Inflammatory macrophage treated with lipopolysaccharide for 4 hours (primary cell): ENCODE results near the gene ESR2.

ENCODE experiments used
- DNase-seq: peaks from one replicate; pipeline ENCODE4 v3.0.0-alpha.2; 2020

The ESR2 gene

GRCh38 chr14:64265222-64265621, 28.9 kb downstream of the ESR2 start:
- no peak for DNase-seq

DNA sequence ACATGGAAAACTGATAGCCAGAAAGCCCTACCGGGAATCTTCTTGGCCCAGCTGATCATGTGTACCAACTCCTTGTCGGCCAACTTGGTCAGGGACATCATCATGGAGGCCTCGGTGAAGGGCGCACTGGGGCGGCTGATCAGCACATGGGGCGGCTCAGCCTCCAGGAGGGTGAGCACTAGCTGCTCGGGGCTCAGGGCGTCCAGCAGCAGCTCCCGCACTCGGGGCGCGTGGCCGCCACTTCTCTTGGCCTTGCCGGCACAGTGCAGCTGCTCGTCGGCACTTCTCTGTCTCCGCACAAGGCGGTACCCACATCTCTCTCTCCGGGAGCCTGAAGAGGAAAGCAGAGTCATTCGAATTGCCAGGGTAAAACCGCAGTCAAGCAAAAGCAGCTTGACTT, 33.8 kb downstream of the ESR2 start:
- no peak for DNase-seq

GRCh38 chr14:64255756-64256155, 38.4 kb downstream of the ESR2 start:
- no peak for DNase-seq

- no peak for DNase-seq
These were observed 40.5 kb downstream of the ESR2 start for GRCh38 chr14:64253672-64254071.

- DNase-seq: no peak
These were observed 44.8 kb downstream of the ESR2 start for GRCh38 chr14:64249363-64249762.

- no peak for DNase-seq
These were observed 45.5 kb downstream of the ESR2 start for GRCh38 chr14:64248689-64249088.

DNA sequence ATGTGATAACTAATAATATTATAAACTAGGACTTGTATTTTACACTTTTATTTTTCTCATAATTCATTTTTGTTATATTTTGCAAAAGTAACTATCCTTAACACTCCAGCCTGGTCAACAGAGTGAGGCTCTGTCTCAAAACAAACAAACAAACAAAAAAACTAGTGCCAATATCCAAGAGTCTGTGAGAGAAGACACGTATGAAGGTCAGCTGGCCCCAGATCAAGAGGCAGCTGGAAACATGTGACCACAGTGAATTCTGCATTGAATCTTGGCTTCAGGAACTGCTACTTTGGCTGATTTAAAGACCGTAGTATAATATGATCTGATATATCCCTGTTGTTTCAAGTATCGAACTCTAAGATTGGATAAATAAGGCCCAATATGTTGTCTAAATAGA, 47.0 kb downstream of the ESR2 start:
- DNase-seq: no peak

GRCh38 chr14:64246688-64247087, 47.5 kb downstream of the ESR2 start:
- DNase-seq: no peak

GRCh38 chr14:64245491-64245890, 48.7 kb downstream of the ESR2 start:
- DNase-seq: no peak

GRCh38 chr14:64244279-64244678, 49.9 kb downstream of the ESR2 start:
- DNase-seq: no peak

DNA sequence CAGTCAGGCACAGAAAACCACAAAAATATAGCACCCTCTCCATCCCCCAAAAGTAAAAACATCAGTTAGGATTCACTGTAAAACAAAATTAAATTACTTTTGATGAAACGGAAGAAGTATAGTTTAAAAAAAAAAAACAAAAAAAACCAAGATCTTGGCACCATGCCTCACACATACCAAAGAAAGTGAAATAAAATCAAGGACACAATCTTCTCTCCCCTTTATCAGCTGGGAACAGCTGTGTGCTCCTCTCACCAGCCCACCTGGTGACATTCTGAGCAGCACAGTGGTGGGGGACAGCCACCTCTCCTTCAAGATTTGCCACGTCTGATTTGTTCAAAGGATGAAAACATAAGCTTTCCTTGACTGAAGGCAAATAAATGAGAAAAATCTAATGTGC, 55.5 kb downstream of the ESR2 start:
- no peak for DNase-seq

GRCh38 chr14:64238049-64238448, 56.1 kb downstream of the ESR2 start:
- no peak for DNase-seq

- no peak for DNase-seq
These were observed 58.2 kb downstream of the ESR2 start for GRCh38 chr14:64235652-64236640.

DNA sequence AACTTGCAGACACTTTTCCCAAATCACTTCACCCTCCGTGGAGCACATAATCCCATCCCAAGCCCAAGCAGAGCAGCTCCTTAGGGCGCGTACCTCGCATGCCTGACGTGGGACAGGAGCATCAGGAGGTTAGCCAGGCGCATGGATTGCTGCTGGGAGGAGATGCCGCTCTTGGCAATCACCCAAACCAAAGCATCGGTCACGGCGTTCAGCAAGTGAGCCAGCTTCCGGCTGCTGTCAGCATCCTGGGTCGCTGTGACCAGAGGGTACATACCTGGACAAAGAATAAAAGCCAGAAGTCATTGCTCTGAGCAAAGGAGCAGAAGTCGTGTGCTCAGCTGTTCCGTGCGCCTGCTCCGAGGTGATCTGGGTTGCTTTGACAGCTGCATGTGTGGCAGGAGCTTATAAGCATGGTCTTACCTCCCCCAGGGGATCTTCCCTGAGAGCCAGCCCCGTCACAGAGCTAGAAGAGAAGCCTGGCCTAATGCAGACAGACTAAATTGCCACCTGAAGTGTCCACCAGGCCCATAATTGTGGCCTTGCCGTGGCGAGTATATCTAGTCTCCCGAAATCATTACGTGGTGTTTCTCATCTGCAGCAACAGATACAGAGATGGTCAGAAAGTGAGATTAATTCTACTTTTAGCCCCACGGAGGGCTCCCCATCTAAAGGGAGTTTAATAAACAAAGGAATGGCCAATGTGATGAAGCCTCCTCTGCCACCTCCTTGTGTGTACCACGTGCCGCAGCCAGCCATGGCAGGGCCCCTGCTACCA, 59.1 kb downstream of the ESR2 start:
- DNase-seq: no peak

DNA sequence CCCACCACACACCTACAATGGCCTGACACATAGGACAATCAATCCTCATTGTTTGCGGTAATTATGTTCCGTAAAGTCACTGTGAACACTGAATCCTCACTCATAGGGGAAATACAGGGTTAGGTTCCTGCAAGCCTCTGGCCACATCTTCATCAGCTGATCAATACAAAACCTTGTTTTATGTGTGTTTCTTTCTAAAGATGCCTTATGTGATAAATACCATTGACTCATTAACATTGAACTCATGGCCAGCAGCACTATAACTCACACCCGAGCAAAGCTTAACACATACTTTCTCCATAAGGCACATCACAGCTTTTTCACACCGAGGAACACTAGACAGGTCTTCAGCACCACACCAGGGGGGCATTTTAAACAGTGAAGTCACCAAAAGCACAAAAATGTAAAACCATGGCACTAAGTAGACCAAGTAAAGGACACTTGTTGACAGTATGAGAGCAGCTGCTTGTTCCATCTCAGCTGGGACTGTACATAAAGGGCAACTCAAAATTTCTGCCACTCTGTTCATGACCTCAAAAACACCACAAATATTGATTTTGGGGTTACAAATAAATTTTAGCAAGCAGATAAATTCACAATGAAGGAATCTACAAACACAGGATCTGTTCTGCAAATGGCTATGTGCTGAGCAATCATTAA, 60.5 kb downstream of the ESR2 start:
- no peak for DNase-seq

DNA sequence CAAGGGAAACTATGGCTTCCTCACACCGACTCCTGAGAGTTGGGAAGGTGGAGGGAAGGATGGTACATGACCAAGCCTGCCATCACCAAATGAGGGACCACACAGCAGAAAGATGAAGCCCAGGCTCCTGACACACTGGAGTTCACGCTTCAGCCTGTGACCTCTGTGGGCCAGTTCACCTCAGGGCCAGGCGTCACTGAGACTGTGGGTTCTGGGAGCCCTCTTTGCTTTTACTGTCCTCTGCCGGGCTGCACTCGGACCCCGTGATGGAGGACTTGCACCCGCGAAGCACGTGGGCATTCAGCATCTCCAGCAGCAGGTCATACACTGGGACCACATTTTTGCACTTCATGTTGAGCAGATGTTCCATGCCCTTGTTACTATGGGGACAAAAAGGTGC, 61.2 kb downstream of the ESR2 start:
- DNase-seq: no peak

DNA sequence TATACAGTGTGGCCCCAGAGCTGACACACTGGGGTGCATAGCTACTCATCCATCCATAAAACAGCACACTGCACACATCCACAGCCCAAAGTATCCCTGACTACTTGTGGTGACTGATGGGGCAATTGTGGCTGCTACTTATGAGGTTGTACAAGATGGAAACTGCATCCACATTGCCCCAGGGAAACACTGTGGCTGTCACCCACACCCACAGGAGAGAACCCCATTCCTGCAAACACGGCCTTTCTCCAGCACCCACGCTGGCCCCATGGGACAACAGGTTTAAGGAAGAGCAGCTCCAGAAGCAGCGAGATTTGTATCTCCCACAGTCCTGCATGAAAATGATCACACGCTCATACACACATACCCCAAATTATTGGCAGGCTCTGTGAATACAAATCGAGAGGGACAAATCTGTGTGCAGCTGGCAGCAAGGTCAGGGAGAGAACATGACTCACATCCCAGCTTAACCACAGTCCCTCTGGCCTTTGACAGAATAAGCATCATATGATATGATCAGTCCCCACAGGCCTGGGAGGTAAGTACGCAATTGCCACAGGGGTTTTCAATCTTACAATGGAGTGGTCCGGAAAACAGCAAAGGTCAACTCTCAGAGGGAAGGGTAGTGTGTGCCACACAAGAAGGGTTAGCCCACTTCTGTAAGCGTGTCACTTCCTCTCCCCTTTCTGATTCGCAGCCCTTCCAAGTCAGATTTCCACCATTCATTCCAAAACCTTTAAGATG, 61.9 kb downstream of the ESR2 start:
- DNase-seq: no peak

DNA sequence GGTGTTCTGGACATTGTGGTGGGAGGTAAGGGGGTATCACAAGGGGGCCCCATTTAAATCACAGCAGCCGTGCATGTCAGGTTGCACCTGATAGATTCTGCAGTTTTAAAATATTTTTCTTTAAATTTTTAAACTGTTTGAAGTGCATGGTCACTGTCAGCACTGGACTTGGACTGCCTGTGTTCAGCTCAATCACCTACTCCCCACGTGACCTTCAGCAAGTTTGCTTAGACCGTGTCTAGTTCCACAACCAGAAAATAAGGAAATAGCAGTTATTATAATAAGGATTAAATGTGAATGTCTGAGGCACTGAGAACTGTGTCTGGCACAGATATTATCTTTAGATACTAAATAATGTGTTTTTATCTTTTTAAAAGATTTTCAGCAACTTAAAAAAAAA, 64.7 kb downstream of the ESR2 start:
- no peak for DNase-seq

- no peak for DNase-seq
These were observed 66.3 kb downstream of the ESR2 start for GRCh38 chr14:64227856-64228255.

DNA sequence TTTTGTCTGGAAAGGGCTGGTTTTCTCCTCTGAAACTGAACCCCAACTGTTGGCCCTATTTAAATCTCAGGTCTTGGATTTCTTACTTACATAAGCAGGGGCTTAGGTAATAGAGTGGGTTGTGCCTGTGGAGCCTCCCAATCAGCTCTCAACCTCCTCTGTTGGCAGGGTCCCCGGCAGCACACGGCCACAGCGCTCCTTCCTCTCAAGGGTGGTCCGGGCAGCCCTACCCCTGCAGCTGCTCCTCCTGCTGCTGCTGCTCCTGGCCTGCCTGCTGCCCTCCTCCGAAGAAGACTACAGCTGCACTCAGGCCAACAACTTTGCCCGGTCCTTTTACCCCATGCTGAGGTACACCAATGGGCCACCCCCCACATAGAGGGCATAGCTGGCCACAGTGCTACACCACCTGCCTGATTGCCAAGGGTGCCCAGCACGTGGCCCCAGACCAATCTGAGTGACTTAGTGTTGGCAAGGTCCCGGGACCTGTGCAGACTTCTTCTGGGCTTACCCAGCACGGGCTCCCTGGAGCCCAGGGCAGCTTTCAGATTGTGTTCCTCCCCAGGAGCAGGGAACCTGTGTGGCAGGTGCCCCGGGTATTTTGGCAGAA, 68.9 kb downstream of the ESR2 start:
- no peak for DNase-seq

DNA sequence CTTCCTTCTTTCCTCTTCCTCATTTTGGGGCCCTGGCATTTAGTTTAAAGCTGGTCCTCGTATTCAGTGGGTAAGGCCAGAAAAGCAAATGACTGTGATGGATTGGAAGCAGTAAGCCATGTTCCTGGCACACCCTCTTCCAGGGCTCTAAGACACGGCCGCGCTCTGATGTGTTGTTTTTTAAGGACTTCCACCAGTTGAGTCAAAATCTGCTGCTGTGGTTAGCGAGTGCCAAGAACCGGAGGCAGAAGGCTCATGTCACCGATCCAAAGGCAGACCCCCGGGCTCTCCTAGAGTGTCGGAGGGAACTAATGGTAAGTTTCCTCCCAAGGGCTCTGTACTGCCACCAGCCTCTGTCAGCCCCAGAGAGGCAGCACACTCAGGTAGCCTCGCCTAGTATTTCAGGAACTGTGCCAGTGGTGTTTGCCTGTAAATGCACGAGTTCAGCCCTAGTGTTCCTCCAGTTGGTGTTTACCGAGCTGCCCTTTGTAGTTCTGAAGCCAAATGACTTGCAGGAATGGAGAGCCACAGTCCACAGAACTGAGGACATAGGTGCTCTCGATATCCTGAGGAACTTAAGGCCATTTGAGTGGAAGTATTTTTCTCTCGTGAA, 72.7 kb downstream of the ESR2 start:
- DNase-seq: no peak

DNA sequence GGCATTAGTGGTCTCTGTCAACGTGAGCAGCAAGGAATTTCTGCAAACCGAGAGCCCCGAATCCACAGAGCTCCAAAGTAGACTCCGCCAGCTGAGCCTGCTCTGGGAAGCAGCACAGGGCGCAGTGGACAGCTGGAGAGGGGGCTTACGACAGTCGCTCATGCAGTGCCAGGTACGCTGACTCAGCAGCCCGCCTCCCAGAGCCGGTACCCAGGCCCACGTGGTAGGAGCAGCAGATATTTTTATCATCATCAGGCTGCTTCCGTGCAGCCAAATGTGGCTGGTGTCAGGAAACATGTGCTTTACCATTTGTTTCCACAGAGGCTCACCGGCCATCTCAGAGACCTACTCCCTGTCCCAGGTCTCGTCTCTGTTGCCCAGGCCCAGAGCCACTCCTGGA, 73.7 kb downstream of the ESR2 start:
- DNase-seq: no peak
